HG03565 (cell line): Measurements from ENCODE around the gene GNG7.
"Not testable (repeated sequence)": the region's sequence is repeated elsewhere in the genome, so short reads cannot be mapped to it uniquely, and the experiment has no call there.

ENCODE experiments used
- ATAC-seq: cut with Tn5 transposase; IDR thresholded peaks from one replicate; pipeline ENCODE4 v1.9.1; 2021; ENCODE audit warnings: mild to moderate bottlenecking, moderate library complexity; ENCODE audit not compliant: unreplicated experiment

GNG7 gene

DNA sequence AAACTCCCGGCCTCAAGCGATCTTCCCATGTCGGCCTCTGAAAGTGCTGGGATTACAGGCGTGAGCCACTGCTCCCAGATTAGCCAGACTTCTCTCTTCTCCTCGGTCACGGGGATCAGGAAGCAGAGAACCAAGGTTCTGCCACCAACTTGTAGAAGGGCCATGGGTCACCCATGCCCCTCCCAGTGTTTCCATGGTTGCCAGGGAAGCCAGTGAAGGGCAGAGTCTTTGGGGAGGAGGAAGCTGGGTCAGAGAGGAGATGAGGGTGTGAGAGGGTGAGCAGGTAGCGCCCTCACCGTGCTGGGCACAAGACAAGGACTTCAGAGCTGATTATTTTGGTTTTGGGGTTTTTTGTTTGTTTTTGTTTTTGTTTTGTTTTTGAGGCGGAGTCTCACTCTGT lies 77.1 kb downstream of the GNG7 start:
- no peak for ATAC-seq

DNA sequence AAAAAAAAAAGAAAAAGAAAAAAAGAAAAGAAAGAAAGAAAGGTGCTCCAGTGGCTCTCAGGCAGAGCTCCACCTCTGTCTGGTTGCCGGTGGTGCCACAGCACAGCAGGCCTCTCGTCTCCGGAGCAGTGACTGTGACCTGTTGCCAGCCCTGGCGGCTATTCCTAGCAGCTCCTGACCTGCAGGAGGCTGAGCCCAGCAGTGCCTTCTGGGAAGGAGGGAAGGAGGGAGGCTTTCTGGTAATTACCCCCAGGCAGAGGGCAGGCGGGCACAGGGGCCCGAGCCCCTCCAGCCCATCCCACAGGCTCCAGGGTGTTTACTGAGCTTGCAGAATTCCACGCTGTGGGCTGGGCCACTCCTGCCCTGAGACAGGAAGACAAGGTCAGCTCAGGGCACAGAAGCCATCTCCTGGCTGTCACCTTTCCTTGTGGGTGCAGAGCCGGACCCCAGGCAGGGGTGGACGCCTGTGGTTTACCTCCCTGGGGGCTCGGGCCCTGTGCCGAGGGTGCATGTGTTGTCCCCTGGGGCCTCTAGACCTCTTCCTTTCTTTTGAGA lies 77.9 kb downstream of the GNG7 start:
- no peak for ATAC-seq

- no peak for ATAC-seq
Measured at GRCh38 chr19:2623798-2624197, 78.7 kb downstream of the GNG7 start.

DNA sequence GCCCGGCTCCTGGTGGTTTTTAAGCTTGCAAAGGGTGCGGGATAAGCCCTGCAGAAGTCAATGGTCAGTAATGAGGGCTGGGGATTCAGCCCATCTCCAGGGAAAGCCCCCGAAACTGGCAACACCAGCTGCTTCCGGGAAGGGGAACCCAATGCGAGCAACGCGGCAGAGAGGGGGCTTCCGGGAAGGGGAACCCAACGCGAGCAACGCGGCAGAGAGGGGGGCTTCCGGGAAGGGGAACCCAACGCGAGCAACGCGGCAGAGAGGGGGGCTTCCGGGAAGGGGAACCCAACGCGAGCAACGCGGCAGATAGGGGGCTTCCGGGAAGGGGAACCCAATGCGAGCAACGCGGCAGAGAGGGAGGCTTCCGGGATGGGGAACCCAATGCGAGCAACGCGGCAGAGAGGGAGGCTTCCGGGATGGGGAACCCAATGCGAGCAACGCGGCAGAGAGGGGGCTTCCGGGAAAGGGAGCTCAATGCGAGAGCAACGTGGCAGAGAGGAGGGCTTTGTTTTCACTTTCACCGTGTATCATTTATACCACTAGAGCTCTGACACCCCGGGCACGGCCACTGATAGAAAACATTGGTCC lies 80.0 kb downstream of the GNG7 start:
- not testable (repeated sequence) for ATAC-seq

- no peak for ATAC-seq
Measured at GRCh38 chr19:2619076-2619475, 83.4 kb downstream of the GNG7 start.

GRCh38 chr19:2618611-2619010 lies 83.9 kb downstream of the GNG7 start:
- no peak for ATAC-seq

- ATAC-seq: no peak
Measured at GRCh38 chr19:2617393-2618165, 84.9 kb downstream of the GNG7 start.

DNA sequence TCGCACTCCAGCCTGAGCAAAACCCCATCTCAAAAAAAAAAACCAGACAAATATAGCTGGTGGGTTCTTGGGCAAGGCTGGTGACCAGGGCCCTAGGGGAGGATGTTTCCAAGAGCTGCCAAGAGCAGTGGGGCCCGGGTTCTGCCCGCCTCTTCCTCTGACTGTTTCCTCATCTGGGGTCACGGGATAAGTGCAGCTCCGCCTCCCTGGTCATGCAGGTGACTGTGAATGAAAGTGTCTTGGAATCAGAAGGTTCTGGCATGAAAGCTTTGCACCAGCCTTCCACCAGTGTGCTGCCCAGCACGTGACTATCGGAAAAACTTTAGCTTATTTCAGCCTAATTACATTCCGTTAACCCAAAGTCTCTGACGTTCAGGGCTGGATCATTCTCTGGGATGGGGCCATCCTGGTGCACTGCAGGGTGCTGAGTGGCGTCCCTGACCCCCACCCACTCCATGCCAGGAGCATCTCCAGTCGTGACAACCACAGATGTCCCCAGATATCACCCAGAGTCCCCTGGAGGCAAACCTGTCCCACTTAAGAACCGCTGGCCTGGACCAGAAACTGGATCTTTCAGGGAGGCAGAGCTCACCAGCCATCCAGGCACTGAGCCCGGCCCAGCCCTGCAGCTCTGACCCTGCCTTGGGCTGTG lies 85.6 kb downstream of the GNG7 start:
- no peak for ATAC-seq

DNA sequence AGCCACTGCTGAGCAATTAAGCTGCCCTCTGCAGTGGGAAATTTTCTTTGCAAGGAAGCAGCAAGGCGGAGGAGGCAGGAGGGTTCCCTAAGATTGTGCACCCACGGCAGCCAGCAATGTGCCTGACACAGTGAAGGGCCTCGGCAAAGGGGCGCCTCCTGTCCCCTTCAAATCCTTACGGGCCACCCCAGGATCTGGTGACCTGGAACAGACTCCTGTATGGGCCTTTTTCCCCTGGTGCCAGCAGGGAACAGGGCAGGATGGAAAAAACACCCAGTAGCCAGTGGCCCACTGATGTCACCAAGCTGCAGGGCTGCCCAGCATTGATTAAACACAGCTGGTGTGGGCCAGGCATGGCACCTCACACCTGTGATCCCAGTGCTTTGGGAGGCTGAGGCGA lies 86.7 kb downstream of the GNG7 start:
- no peak for ATAC-seq

DNA sequence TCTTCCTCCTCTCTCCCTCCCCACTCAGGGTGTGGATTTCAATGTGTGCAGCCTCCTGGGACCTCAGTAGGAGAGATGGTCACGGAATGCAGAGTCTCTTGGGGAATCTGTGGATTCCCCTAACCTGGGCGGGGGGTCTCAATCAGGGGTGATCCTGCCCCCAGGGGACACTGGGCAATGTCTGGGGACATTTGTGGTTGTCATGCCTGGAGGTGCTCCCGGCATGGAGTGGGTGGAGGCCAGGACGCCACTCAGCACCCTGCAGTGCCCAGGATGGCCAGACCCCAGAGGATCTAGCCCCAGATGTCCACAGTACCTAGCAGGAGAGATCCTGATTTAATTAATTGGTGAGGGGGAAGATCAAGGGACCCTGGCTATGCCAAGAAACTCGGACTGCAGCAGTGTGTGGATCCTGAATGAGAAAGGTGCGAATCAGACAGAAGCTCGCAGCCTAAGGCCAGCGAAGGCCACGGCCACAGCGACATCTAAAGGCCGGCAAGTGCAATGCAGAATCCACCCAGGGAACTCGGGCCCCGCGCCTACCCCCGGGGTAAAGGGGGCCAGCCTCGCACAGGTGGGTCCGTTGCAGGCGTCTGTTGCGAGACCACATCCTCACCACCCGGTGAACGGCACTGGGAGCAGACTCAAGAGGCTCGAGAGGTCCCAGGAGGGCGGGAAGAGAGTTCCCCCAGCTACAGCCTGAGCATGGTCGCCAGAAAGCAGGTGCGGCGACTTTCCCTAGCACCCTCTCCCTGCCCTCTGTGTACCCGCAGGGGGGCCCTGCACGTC lies 88.8 kb downstream of the GNG7 start:
- ATAC-seq: no peak

GRCh38 chr19:2612619-2613249 lies 89.8 kb downstream of the GNG7 start:
- ATAC-seq: no peak

DNA sequence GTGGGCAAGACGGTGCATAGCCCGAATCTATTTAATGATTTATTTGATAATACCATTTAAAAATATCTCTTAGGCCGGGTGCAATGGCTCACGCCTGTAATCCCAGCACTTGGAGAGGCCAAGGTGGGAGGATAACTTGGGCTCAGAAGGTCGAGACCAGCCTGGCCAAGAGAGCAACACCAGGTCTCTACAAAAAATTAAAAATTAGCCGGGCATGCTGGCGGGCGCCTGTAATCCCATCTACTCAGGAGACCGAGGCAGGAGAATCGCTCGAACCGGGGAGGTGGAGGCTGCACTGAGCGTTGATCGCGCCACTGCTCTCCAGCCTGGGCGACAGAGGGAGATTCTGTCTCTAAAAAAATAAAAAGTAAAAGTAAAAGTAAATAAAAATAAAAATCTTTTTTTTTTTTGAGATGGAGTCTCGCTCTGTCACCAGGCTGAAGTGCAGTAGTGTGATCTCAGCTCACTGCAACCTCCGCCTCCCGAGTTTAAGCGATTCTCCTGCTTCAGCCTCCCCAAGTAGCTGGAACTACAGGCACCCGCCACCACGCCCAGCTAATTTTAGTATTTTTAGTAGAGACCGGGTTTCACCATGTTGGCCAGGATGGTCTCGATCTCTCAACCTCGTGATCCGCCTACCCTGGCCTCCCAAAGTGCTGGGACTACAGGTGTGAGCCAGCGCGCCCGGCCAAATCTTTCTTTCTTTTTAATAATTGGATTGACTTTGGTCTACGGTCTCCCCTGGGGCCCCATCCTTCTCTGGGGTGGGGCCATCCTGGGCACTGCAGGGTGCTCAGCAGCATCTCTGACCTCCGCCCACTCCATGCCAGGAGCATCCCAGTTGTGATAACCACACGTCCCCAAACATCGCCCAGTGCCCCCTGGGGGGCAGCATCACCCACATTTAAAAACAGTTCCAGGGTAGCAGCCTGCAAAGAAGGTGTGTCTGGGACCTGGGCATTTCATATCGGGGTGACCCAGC lies 90.7 kb downstream of the GNG7 start:
- no peak for ATAC-seq

- no peak for ATAC-seq
Measured at GRCh38 chr19:2610637-2611482, 91.6 kb downstream of the GNG7 start.

DNA sequence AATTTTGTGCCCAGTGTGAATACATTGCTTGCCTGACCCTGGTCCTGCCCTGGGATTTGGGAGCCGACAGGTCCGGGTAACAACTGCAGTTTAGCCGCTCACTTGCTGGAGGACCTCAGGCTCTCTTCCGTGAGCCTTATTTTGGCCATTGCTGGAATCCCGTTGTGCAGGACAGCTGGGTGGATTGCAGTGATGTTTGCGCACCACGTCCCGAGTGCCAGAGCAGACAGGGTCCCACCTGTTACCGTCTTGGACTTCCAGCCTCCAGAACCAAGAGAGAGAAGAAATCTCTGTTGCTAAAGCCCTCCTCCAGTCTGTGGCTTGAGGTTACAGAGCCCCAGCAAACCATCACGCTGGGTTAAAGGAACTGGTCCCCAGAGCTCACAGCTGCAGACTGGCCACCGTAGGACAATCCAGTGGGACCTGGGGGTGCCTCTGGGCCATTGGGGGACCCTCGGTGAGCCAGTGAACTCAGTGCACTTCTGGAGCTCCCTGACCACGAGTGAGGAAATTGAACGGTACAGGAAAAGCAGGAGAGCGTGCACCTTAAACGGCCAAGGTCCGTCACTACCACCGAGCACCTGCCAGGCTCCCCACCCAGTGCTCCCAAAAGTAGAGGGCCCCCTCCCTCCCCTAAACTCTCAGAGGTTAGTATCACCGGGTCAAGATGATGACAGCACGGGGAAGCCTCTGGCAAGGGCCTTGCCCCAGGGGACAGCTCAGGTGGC lies 92.9 kb downstream of the GNG7 start:
- no peak for ATAC-seq

DNA sequence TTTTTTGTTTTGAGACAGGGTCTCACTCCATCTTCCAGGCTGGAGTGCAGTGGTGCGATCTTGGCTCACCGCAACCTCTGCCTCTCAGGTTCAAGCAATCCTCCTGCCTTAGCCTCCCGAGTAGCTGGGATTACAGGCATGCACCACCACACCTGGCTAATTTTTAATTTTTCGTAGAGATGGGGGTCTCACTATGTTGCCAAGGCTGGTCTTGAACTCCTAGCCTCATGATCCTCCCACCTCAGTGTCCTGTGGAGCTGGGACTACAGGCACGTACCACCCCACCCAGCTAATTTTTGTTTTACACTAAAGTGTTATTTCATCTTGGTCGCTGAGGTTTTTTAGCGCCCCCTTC lies 93.5 kb downstream of the GNG7 start:
- not testable (repeated sequence) for ATAC-seq

GRCh38 chr19:2608602-2608922 lies 93.9 kb downstream of the GNG7 start:
- no peak for ATAC-seq

GRCh38 chr19:2607712-2608601 lies 94.5 kb downstream of the GNG7 start:
- ATAC-seq: peak; percentile 28
